Osteoblast (primary cell): ENCODE results near the gene MIGA2. TPM values are rescaled to one million over a fixed set of nuclear protein-coding genes. Genes with fewer than 3 reads are reported as not detected.

ENCODE experiments used
- DNase-seq: peaks from one replicate; pipeline ENCODE4 v3.0.0; 2011; ENCODE audit warnings: low spot score, mixed read lengths; ENCODE audit not compliant: insufficient read length; ENCODE audit errors: missing footprints
- H2AFZ ChIP-seq: 2 replicates; pipeline ENCODE4 v1.6.0; 2011; ENCODE audit warnings: mild to moderate bottlenecking, low read length
- H3K27ac ChIP-seq: 2 replicates; pipeline ENCODE4 v1.5.1; 2011; ENCODE audit warnings: mild to moderate bottlenecking, low read depth, low read length, moderate library complexity
- H3K27me3 ChIP-seq: 2 replicates; pipeline ENCODE4 v1.6.0; 2012; ENCODE audit warnings: mild to moderate bottlenecking, control low read depth, inconsistent platforms, low read length, moderate library complexity; ENCODE audit not compliant: insufficient read depth
- H3K36me3 ChIP-seq: 2 replicates; pipeline ENCODE4 v1.5.1; 2011; ENCODE audit warnings: mild to moderate bottlenecking, low read length, control low read depth, moderate library complexity; ENCODE audit not compliant: insufficient read depth
- H3K4me1 ChIP-seq: 2 replicates; pipeline ENCODE4 v1.5.1; 2011; ENCODE audit warnings: mild to moderate bottlenecking, low read length, control low read depth, moderate library complexity; ENCODE audit not compliant: insufficient read depth
- H3K4me2 ChIP-seq: 2 replicates; pipeline ENCODE4 v1.6.0; 2011; ENCODE audit warnings: mild to moderate bottlenecking, low read length; ENCODE audit not compliant: insufficient read depth
- H3K4me3 ChIP-seq: fragments of 200-600 bp; sonication (generic); 3 replicates; pipeline ENCODE4 v1.5.1; 2012; ENCODE audit warnings: mild to moderate bottlenecking, low read length, inconsistent platforms; ENCODE audit not compliant: insufficient read depth
- H3K79me2 ChIP-seq: 2 replicates; pipeline ENCODE4 v1.6.0; 2012; ENCODE audit warnings: mild to moderate bottlenecking, low read length, control low read depth, inconsistent platforms; ENCODE audit not compliant: insufficient read depth
- H3K9me3 ChIP-seq: 2 replicates; pipeline ENCODE4 v1.5.1; 2011; ENCODE audit warnings: low read depth, low read length, control low read depth
- H4K20me1 ChIP-seq: 2 replicates; pipeline ENCODE4 v1.6.0; 2012; ENCODE audit warnings: mild to moderate bottlenecking, low read length, control low read depth; ENCODE audit not compliant: insufficient read depth
- CTCF ChIP-seq: IDR thresholded peaks from 2 replicates; pipeline ENCODE4 v1.5.1; 2011; ENCODE audit warnings: mild to moderate bottlenecking, low read depth, low read length, moderate library complexity; ENCODE audit errors: extremely low read depth
- total RNA-seq: library from RNA; depleted of rRNA; stranded (reverse); fragments of >200 nt; gene quantifications from 2 replicates; pipeline ENCODE4 v1.2.3, GENCODE V29; 2012

The MIGA2 gene
- total RNA-seq, 1 donor = 22.4 TPM

DNA sequence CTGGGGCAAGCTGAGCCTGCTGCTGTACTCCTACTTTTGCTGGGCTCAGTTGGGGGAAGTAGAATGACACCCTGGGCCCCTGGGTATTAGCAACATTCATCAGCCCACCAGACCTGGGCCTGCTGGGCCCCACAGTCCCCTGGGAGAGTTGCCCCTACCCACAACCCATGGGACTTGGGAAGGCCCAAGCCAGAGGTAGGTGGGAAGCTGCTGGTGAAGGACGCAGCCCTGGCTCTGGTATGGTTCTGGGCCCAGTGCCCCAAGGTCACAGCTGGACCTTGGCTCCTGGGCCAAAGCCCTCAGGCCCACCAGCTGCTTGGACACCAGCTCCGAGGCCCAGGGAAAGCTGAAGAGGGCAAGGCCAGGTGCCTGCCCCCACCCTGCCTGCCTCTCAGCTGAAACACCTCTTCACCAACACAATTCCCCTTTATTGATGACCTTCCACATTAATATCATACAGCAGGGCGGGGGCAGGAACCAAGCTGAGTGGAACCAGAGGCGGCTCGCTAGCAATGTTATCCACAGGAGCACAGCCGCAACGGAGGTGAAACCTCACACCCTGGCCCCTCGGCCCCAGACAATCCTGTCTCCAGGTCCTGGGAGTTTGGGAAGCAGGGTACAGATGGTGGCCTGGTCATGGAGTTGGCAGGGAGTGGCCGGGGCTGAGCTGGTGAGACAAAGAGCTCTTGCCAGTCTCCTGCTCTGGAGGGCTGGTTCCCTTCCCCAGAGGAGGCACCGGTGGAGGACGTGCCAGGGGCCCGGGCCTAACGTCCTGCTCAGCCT lies 58.2 kb downstream of the MIGA2 start:
- H2AFZ ChIP-seq = no peak overlapping the region
- H3K27me3 ChIP-seq = no peaks in the 10 kb centered on the region
- H3K4me1 ChIP-seq = no peaks in the 10 kb centered on the region
- TF ChIP-seq CTCF = no peak
- no peak overlapping the region for H3K27ac ChIP-seq
- H4K20me1 ChIP-seq = no peaks in the 10 kb centered on the region
- no peak overlapping the region for H3K4me2 ChIP-seq
- H3K9me3 ChIP-seq = no peaks in the 10 kb centered on the region
- H3K36me3 ChIP-seq = peaks cover 11% of the 10 kb centered on the region
- peak; percentile 83 for DNase-seq
- H3K79me2 ChIP-seq = no peaks in the 10 kb centered on the region
- no peak overlapping the region for H3K4me3 ChIP-seq

DNA sequence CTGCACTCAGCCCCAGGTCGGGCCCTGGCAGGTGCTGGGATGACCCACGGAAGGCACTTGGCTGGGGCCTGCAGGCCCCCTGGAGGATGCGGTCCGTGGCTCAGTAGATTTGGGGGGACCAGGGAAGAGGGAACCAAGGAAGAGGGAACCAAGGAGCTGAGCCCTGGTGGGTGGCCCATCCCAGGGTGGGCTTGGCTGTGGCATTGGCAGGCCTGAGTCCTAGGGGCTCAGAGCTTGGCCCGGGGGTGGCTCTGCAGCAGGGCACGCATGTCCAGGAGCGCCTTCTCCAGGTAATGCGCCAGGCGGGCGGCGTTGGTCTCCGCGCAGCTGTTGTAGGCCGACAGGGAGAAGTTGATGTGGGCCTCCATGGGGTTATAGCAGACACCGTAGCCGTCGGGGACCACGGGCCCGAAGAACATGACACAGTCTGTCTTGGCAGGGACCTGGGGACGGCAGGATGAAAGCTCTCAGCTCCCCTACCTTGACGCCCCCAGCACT lies 58.8 kb downstream of the MIGA2 start:
- Histone ChIP-seq H2AFZ (no peak overlapping the region), H3K36me3 (peaks cover 10% of the 10 kb centered on the region), H4K20me1 (no peaks in the 10 kb centered on the region), H3K27ac (no peak overlapping the region), H3K4me1 (no peaks in the 10 kb centered on the region), H3K4me3 (no peak overlapping the region), H3K9me3 (no peaks in the 10 kb centered on the region), H3K27me3 (no peaks in the 10 kb centered on the region), H3K4me2 (no peak overlapping the region), H3K79me2 (no peaks in the 10 kb centered on the region)
- DNase-seq = peak; percentile 38
- no peak for TF ChIP-seq CTCF

DNA sequence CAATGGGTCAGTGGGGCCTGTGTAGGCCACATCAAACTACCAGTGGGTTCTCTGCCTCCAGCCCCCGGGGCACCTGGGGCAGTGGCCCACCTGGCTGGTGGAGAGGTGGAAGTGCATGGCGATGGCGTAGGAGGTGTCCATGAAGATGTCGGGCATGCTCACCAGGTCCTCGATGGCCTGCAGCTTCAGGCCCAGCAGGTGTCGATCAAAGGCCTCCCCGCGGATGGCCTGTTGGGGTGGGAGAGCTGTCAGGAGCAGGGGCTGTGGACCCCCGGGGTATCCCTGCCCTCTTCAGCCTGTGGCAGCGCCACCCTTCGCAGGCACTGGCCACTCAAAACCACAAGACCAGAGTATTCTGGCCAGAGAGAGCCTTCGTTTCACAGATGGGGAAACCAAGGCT lies 59.5 kb downstream of the MIGA2 start:
- peaks cover 8% of the 10 kb centered on the region for H3K36me3 ChIP-seq
- no peaks in the 10 kb centered on the region for H3K4me1 ChIP-seq
- no peak overlapping the region for H2AFZ ChIP-seq
- H3K27me3 ChIP-seq = no peaks in the 10 kb centered on the region
- H3K27ac ChIP-seq = no peak overlapping the region
- no peak overlapping the region for H3K4me2 ChIP-seq
- H3K9me3 ChIP-seq = no peaks in the 10 kb centered on the region
- H3K4me3 ChIP-seq = no peak overlapping the region
- TF ChIP-seq CTCF = no peak
- no peaks in the 10 kb centered on the region for H3K79me2 ChIP-seq
- DNase-seq = peak; percentile 54
- no peaks in the 10 kb centered on the region for H4K20me1 ChIP-seq

DNA sequence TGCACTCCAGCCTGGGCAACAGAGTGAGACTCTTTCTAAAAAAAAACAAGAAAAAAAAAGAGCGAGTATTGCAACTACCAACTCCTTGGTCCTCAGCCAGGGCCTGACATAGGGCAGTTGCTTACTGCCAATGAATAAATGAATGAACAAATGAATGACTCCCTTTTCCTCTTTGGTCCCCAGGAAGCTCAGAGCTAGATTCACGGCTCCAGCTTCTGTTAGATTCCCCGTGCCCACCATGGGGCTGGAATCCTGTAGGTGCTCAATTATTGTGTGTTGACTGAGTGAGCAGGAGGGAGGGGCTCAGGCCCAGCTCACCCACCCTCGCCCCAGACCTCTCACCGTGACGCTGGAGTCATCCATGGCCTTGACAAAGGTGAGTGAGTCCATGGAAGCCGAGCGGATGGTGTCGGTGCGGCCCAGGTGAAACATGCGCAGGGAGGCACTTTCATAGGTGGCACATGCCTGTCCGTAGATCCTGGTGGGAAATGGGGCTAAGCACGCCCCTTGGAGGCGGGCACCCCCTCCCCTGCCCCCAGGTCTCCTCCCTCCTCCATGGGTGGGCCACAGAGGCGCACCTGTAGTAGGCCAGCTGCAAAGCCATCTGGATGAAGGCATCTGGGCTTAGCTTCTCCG lies 61.4 kb downstream of the MIGA2 start:
- no peaks in the 10 kb centered on the region for H3K27me3 ChIP-seq

More for the DNA sequence above, 61.4 kb downstream of the MIGA2 start:
- Histone ChIP-seq H3K9me3 (no peaks in the 10 kb centered on the region), H3K36me3 (peaks cover 12% of the 10 kb centered on the region), H2AFZ (no peak overlapping the region), H4K20me1 (no peaks in the 10 kb centered on the region), H3K27ac (no peak overlapping the region), H3K4me2 (no peak overlapping the region), H3K79me2 (no peaks in the 10 kb centered on the region), H3K4me1 (no peaks in the 10 kb centered on the region), H3K4me3 (no peak overlapping the region)
- DNase-seq = peak; percentile 67
- no peak for TF ChIP-seq CTCF
